DOHH2 (cell line): ENCODE data around the gene NES.

Source experiments
- H3F3A ChIP-seq: fragments of 200-600 bp; sonication (generic), shearing (Covaris generic); 2 replicates; pipeline ENCODE4 v1.6.0; 2016; ENCODE audit warnings: antibody characterized with exemption, mild to moderate bottlenecking; ENCODE audit not compliant: control insufficient read depth, insufficient read depth
- H3K27ac ChIP-seq: fragments of 200-600 bp; sonication (generic); 2 replicates; pipeline ENCODE4 v1.5.1; 2014; ENCODE audit warnings: low read depth, mild to moderate bottlenecking, low read length, moderate library complexity
- H3K27me3 ChIP-seq: fragments of 200-600 bp; sonication (generic); 2 replicates; pipeline ENCODE4 v1.6.1; 2014; ENCODE audit warnings: mild to moderate bottlenecking, low read length, mixed read lengths; ENCODE audit not compliant: control insufficient read depth
- H3K36me3 ChIP-seq: fragments of 200-600 bp; sonication (generic); 2 replicates; pipeline ENCODE4 v1.6.1; 2014; ENCODE audit warnings: mild to moderate bottlenecking, low read length, moderate library complexity, mixed read lengths; ENCODE audit not compliant: control insufficient read depth
- H3K4me1 ChIP-seq: fragments of 200-600 bp; sonication (generic); 2 replicates; pipeline ENCODE4 v1.6.1; 2014; ENCODE audit warnings: mild to moderate bottlenecking, low read length, mixed read lengths; ENCODE audit not compliant: control insufficient read depth
- H3K4me2 ChIP-seq: fragments of 200-600 bp; sonication (generic); 2 replicates; pipeline ENCODE4 v1.6.0; 2014; ENCODE audit warnings: mild to moderate bottlenecking, low read length, moderate library complexity
- H3K4me3 ChIP-seq: fragments of 200-600 bp; sonication (generic); 2 replicates; pipeline ENCODE4 v1.5.1; 2014; ENCODE audit warnings: mild to moderate bottlenecking, low read length, mixed read lengths
- H3K79me2 ChIP-seq: fragments of 200-600 bp; sonication (generic); 2 replicates; pipeline ENCODE4 v1.6.1; 2014; ENCODE audit warnings: mild to moderate bottlenecking, low read length, mixed read lengths; ENCODE audit not compliant: control insufficient read depth
- H3K9me2 ChIP-seq: fragments of 200-600 bp; sonication (generic); replicated peaks from 2 replicates; pipeline ENCODE4 v1.6.1; 2014; ENCODE audit warnings: mild to moderate bottlenecking, low read length, mixed read lengths; ENCODE audit not compliant: control insufficient read depth
- H3K9me3 ChIP-seq: fragments of 200-600 bp; sonication (generic); 2 replicates; pipeline ENCODE4 v1.6.1; 2014; ENCODE audit warnings: antibody characterized with exemption, low read length, mixed read lengths; ENCODE audit not compliant: control insufficient read depth, insufficient read depth
- H4K20me1 ChIP-seq: fragments of 200-600 bp; sonication (generic); 2 replicates; pipeline ENCODE4 v1.6.0; 2014; ENCODE audit warnings: low read depth, mild to moderate bottlenecking, antibody characterized with exemption, low read length, moderate library complexity; ENCODE audit not compliant: control insufficient read depth, insufficient read depth
- CTCF ChIP-seq: fragments of 200-600 bp; sonication (generic); IDR thresholded peaks from one replicate; pipeline ENCODE4 v1.5.1; 2014; ENCODE audit warnings: antibody characterized with exemption, mild to moderate bottlenecking, low read depth, low read length; ENCODE audit not compliant: poor library complexity, severe bottlenecking
- EZH2phosphoT487 ChIP-seq: fragments of 200-600 bp; sonication (generic); IDR thresholded peaks from 2 replicates; pipeline ENCODE4 v1.6.1; 2017; ENCODE audit warnings: borderline replicate concordance, mild to moderate bottlenecking, antibody characterized with exemption, low read length, moderate library complexity, mixed read lengths

The NES gene

DNA sequence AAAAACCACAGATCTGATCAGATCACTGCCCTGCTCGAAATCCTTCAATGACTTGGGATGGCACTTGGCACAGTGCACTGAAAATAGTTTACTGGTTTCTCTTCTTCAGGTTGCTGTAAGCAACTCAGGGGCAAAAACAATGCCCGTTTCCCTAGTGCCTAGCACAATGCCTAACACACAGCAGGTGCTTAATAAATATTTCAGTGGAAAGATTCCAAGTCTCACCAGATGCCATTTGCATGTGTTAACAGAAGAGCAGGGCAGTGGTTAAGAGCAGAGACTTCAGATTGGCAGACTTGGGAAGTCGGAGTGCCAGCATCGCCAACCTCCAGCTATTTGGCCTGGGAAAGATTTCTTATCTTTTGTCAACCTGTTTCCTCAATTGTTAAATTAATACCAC is 40.1 kb upstream of the NES start:
- no peaks in the 10 kb centered on the region for H3K27me3 ChIP-seq
- H3K36me3 ChIP-seq, result peaks cover 22% of the 10 kb centered on the region
- peaks cover 13% of the 10 kb centered on the region for H3K79me2 ChIP-seq
- no peak overlapping the region for H3K27ac ChIP-seq
- no peak overlapping the region for H3K4me2 ChIP-seq
- H3K4me3 ChIP-seq, result no peak overlapping the region
- no peaks in the 10 kb centered on the region for H3K9me2 ChIP-seq
- H3K9me3 ChIP-seq, result no peaks in the 10 kb centered on the region
- H4K20me1 ChIP-seq, result peaks cover 7% of the 10 kb centered on the region; the same call in 1 of the 2 replicates
- no peaks in the 10 kb centered on the region for H3K4me1 ChIP-seq
- TF ChIP-seq CTCF (no peak), EZH2phosphoT487 (no peak)
- peaks cover 14% of the 10 kb centered on the region for H3F3A ChIP-seq

GRCh38 chr1:156714830-156715229 is 37.6 kb upstream of the NES start:
- no peaks in the 10 kb centered on the region for H3K27me3 ChIP-seq
- peaks cover 4% of the 10 kb centered on the region; the same call in 1 of the 2 replicates for H3K36me3 ChIP-seq
- H3K9me3 ChIP-seq, result no peaks in the 10 kb centered on the region
- peaks cover 7% of the 10 kb centered on the region for H3F3A ChIP-seq
- no peak overlapping the region for H3K4me3 ChIP-seq
- TF ChIP-seq EZH2phosphoT487, result no peak
- no peak for TF ChIP-seq CTCF
- no peak overlapping the region for H3K27ac ChIP-seq
- 0 out of 2 replicates have a peak, but pooled peaks cover 3% of the 10 kb centered on the region for H4K20me1 ChIP-seq
- no peaks in the 10 kb centered on the region for H3K79me2 ChIP-seq
- H3K4me2 ChIP-seq, result no peak overlapping the region
- no peaks in the 10 kb centered on the region for H3K4me1 ChIP-seq
- no peaks in the 10 kb centered on the region for H3K9me2 ChIP-seq

DNA sequence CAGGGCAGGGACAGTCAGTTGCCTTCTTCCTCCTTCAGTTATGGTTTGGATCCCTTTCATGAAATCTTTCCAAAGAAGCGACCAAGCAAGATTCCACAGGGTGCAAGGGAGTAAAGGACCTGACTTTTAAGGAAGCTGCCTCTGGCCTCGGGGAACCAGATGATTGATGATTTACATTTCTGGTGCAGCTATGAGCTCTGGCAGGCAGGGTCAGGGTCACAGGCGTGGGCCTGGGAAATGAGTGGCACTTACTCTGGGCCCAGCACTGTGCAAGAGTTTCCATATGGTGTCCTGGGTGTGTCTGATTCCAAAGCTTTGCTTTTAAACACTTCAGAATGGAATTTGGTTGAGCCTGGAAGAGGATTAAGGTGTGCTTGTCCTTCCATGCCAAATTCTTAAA is 35.4 kb upstream of the NES start:
- peaks cover 7% of the 10 kb centered on the region; the same call in 1 of the 2 replicates for H3F3A ChIP-seq
- no peaks in the 10 kb centered on the region for H3K9me3 ChIP-seq
- H3K4me3 ChIP-seq, result no peak overlapping the region
- no peaks in the 10 kb centered on the region for H3K36me3 ChIP-seq
- no peak overlapping the region for H3K27ac ChIP-seq
- no peak for TF ChIP-seq CTCF
- TF ChIP-seq EZH2phosphoT487, result no peak
- 0 out of 2 replicates have a peak, but pooled peaks cover 3% of the 10 kb centered on the region for H4K20me1 ChIP-seq
- H3K4me2 ChIP-seq, result no peak overlapping the region
- H3K27me3 ChIP-seq, result peaks cover 7% of the 10 kb centered on the region
- H3K9me2 ChIP-seq, result no peaks in the 10 kb centered on the region
- no peaks in the 10 kb centered on the region for H3K79me2 ChIP-seq
- H3K4me1 ChIP-seq, result no peaks in the 10 kb centered on the region
